SH-SY5Y (cell line): Measurements from ENCODE around the gene STAT3.

Source experiments
- GATA2 ChIP-seq: IDR thresholded peaks from 2 replicates; pipeline ENCODE4 v1.6.1; 2011; ENCODE audit warnings: mild to moderate bottlenecking, low read depth, low read length
- GATA3 ChIP-seq: IDR thresholded peaks from 2 replicates; pipeline ENCODE4 v1.6.1; 2011; ENCODE audit warnings: low read depth, mild to moderate bottlenecking, low read length, moderate library complexity

- TF ChIP-seq GATA2 (no peak), GATA3 (no peak)
These were observed 43.5 kb upstream of the STAT3 start for GRCh38 chr17:42431758-42432161.
